Endothelial cell of umbilical vein (primary cell): Measurements from ENCODE around the gene PNKD. TPM values are rescaled to one million over a fixed set of nuclear protein-coding genes. Genes with fewer than 3 reads are reported as not detected.

Source experiments
- BruUV-seq: library from RNA; stranded (reverse); fragments of 400-500 nt; replicated peaks from 2 replicates; lab custom pipeline; 2021; lab: Mats Ljungman, UMichigan
- CTCF ChIA-PET: fragments of 300-600, 350-600 bp; sonication (Branson Sonifier 250); formaldehyde crosslinking; loops from one replicate; lab custom pipeline; 2021; ENCODE audit warnings: antibody characterized with exemption, inconsistent platforms; lab: Charles Lee
- POLR2A ChIA-PET: fragments of 300-600, 350-600 bp; sonication (Branson Sonifier 250); formaldehyde crosslinking; loops from one replicate; lab custom pipeline; 2021; ENCODE audit warnings: antibody characterized with exemption, inconsistent platforms; lab: Charles Lee
- DNase-seq: peaks from one replicate; pipeline ENCODE4 v3.0.0-alpha.2; 2011; ENCODE audit warnings: low read depth, low spot score
- FAIRE-seq: peaks from 2 replicates; lab custom pipeline; 2011; peaks lifted over from hg19 to GRCh38; lab: Jason Lieb, UNC
- H2AFZ ChIP-seq: 2 replicates; pipeline ENCODE4 v1.6.0; 2012; ENCODE audit warnings: low read depth, low read length, control low read depth, inconsistent platforms
- H3K27ac ChIP-seq: 2 replicates; pipeline ENCODE4 v1.5.1; 2011; ENCODE audit warnings: low read depth, mild to moderate bottlenecking, control low read depth, low read length, moderate library complexity; ENCODE audit not compliant: insufficient read depth
- H3K27me3 ChIP-seq, 2 experiments: 2 replicates each; pipeline versions ENCODE4 v1.6.0 to v1.6.1; 2011; ENCODE audit warnings: low read length in 2 of 2, mixed read lengths in 1 of 2; ENCODE audit not compliant: control insufficient read depth in 2 of 2, insufficient read depth in 2 of 2
- H3K36me3 ChIP-seq, 2 experiments: 2 replicates in 1 of 2; 3 replicates in 1 of 2; pipeline ENCODE4 v1.5.1; 2011; ENCODE audit warnings: low read length in 2 of 2, mild to moderate bottlenecking in 1 of 2, moderate library complexity in 1 of 2; ENCODE audit not compliant: control insufficient read depth in 2 of 2, insufficient read depth in 2 of 2; ENCODE audit errors: extremely low read depth in 1 of 2
- H3K4me1 ChIP-seq: 3 replicates; pipeline ENCODE4 v1.5.1; 2011; ENCODE audit warnings: mild to moderate bottlenecking, low read length; ENCODE audit not compliant: control insufficient read depth, insufficient read depth; ENCODE audit errors: extremely low read depth
- H3K4me2 ChIP-seq: 2 replicates; pipeline ENCODE4 v1.6.1; 2011; ENCODE audit warnings: low read length, control low read depth, mixed read lengths; ENCODE audit not compliant: insufficient read depth
- H3K4me3 ChIP-seq, 3 experiments: fragments of 200-600 bp in 1 of 3; sonication (generic), shearing (Covaris generic) in 1 of 3; replicated peaks in 1 of 3; 2 replicates each; pipeline ENCODE4 v1.5.1; 2011 to 2016; ENCODE audit warnings: control low read depth in 3 of 3, low read length in 3 of 3, mild to moderate bottlenecking in 2 of 3, inconsistent platforms in 1 of 3, low read depth in 1 of 3, moderate library complexity in 1 of 3; ENCODE audit not compliant: insufficient read depth in 1 of 3
- H3K79me2 ChIP-seq: 2 replicates; pipeline ENCODE4 v1.6.0; 2012; ENCODE audit warnings: low read length, inconsistent platforms; ENCODE audit not compliant: control insufficient read depth, insufficient read depth
- H3K9ac ChIP-seq: replicated peaks from 2 replicates; pipeline ENCODE3; 2011; ENCODE audit warnings: low read length, control low read depth; ENCODE audit not compliant: insufficient read depth; ENCODE audit errors: extremely low read depth
- H3K9me1 ChIP-seq: replicated peaks from 3 replicates; pipeline ENCODE4 v1.6.0; 2011; ENCODE audit warnings: mild to moderate bottlenecking, low read length; ENCODE audit not compliant: control insufficient read depth, insufficient read depth; ENCODE audit errors: extremely low read depth
- H3K9me3 ChIP-seq: replicated peaks from 2 replicates; pipeline ENCODE4 v1.5.1; 2012; ENCODE audit warnings: low read length, inconsistent platforms; ENCODE audit not compliant: control insufficient read depth, insufficient read depth
- H4K20me1 ChIP-seq: replicated peaks from 2 replicates; pipeline ENCODE3; 2011; ENCODE audit warnings: mild to moderate bottlenecking, low read length; ENCODE audit not compliant: control insufficient read depth, insufficient read depth; ENCODE audit errors: extremely low read depth
- GATA2 ChIP-seq: IDR thresholded peaks from 2 replicates; pipeline ENCODE4 v1.7.0; 2011; ENCODE audit warnings: low read depth, mild to moderate bottlenecking, moderate library complexity, mixed read lengths, low read length; ENCODE audit not compliant: insufficient read length, insufficient read depth
- JUN ChIP-seq: IDR thresholded peaks from 2 replicates; pipeline ENCODE4 v1.6.1; 2011; ENCODE audit warnings: borderline replicate concordance, low read depth; ENCODE audit not compliant: insufficient read length, insufficient read depth
- POLR2A ChIP-seq: IDR thresholded peaks from 2 replicates; pipeline ENCODE4 v1.6.1; 2012; ENCODE audit warnings: low read depth, mild to moderate bottlenecking, control low read depth, low read length
- POLR2AphosphoS5 ChIP-seq: IDR thresholded peaks from 2 replicates; pipeline ENCODE4 v1.6.1; 2012; ENCODE audit warnings: low read depth, mild to moderate bottlenecking, control low read depth, low read length, moderate library complexity; ENCODE audit not compliant: insufficient read depth
- dilution Hi-C: fragments of 300-500 bp; cut with MboI; formaldehyde crosslinking; loops from one replicate; pipeline ENCODE4 v1.15.0; 2019; ENCODE audit warnings: low sequenced_read_pairs; ENCODE audit not compliant: extremely low pct_ligation_motif_present
- intact Hi-C: fragments of 100-400 bp; cut with micrococcal nuclease; formaldehyde crosslinking; loops from one replicate; pipeline ENCODE4 v1.10.0; 2022
- polyA plus RNA-seq, 4 experiments: library from polyadenylated mRNA; depleted of rRNA in 3 of 4; stranded (reverse) in 3 of 4; unstranded in 1 of 4; fragments of >200 nt; gene quantifications; 2 replicates each; pipeline versions ENCODE4 v1.2.1 to v1.2.3, GENCODE V29; 2011 to 2012; ENCODE audit warnings: missing spikeins in 1 of 4
- total RNA-seq: library from RNA; stranded (reverse); gene quantifications from 2 replicates; pipeline ENCODE4 v1.2.3, GENCODE V29; 2021
- TF ChIP-seq, protein P1 (sequence below), 2 donors: IDR thresholded peaks; 1 replicate in 1 of 2; 2 replicates in 1 of 2; pipeline ENCODE4 v1.5.1; 2011; ENCODE audit warnings: low read length in 2 of 2, mild to moderate bottlenecking in 2 of 2, moderate library complexity in 2 of 2, control low read depth in 1 of 2, inconsistent platforms in 1 of 2, low read depth in 1 of 2; ENCODE audit not compliant: insufficient read depth in 1 of 2; ENCODE audit errors: extremely low read depth in 1 of 2
- TF ChIP-seq, protein P2 (sequence below): IDR thresholded peaks from 2 replicates; pipeline ENCODE4 v1.6.1; 2011; ENCODE audit not compliant: insufficient read depth, insufficient read length

The PNKD gene
- total and polyA plus RNA-seq, 2 donors (not counting 3 experiments of a cell fraction or from before 2014, with no cell fraction given): 56.1 to 88.3 TPM

DNA sequence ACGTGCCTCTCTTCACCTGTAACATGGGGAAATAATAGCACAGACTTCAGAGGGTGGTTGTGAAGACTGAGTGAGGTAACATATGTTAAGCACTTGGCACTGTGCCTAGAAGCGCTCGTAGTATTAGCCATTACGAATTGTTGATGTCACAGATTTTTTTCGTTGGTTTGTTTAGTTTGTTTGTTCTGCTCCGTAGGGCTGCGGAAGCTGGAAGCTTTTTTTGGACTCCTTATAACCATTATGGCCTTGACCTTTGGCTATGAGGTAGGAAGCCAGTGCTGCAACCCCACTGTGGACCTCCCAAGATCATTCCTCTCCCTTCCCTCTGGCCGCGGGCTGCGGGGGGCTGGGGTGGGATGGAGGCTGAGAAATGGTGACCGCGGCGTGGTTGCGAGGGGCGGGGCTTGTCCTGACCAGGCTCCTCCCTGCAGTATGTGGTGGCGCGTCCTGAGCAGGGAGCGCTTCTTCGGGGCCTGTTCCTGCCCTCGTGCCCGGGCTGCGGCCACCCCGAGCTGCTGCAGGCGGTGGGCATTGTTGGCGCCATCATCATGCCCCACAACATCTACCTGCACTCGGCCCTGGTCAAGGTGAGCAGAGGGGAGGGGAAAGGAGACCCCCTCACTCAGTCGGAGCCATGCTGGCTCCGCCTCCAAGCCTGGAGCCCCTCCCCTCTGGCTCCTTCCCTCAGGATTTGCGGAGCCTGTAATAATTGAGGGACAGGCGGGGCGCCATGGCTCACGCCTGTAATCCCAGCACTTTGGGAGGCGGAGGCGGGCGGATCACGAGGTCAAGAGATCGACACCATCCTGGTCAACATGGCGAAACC is 117.3 kb downstream of the PNKD start:
- Histone ChIP-seq H3K36me3 (no peaks in the 10 kb centered on the region), H3K79me2 (no peaks in the 10 kb centered on the region), H3K9me1 (no peaks in the 10 kb centered on the region), H2AFZ (peak overlapping the region; percentile 98), H3K9me3 (no peaks in the 10 kb centered on the region), H3K4me1 (peaks cover 3% of the 10 kb centered on the region), H4K20me1 (no peaks in the 10 kb centered on the region), H3K4me2 (peak overlapping the region; percentile 62), H3K9ac (peak overlapping the region; percentile 25), H3K4me3 (peak overlapping the region; percentile 16 to 46 (median 29)), H3K27me3 (peaks cover 0 to 2% of the 10 kb centered on the region in 2 experiments), H3K27ac (no peak overlapping the region)
- TF ChIP-seq JUN (peak; percentile 24), POLR2A (no peak), POLR2AphosphoS5 (peak; percentile 36), GATA2 (no peak)
- TF ChIP-seq, protein P1, sequence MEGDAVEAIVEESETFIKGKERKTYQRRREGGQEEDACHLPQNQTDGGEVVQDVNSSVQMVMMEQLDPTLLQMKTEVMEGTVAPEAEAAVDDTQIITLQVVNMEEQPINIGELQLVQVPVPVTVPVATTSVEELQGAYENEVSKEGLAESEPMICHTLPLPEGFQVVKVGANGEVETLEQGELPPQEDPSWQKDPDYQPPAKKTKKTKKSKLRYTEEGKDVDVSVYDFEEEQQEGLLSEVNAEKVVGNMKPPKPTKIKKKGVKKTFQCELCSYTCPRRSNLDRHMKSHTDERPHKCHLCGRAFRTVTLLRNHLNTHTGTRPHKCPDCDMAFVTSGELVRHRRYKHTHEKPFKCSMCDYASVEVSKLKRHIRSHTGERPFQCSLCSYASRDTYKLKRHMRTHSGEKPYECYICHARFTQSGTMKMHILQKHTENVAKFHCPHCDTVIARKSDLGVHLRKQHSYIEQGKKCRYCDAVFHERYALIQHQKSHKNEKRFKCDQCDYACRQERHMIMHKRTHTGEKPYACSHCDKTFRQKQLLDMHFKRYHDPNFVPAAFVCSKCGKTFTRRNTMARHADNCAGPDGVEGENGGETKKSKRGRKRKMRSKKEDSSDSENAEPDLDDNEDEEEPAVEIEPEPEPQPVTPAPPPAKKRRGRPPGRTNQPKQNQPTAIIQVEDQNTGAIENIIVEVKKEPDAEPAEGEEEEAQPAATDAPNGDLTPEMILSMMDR (IDR thresholded peaks at IDR 0.05; ENCODE audit: extremely low read depth in 1 of 2, insufficient read depth in 1 of 2, low read depth in 1 of 2, low read length in 2 of 2): no peak
- TF ChIP-seq, protein P2, sequence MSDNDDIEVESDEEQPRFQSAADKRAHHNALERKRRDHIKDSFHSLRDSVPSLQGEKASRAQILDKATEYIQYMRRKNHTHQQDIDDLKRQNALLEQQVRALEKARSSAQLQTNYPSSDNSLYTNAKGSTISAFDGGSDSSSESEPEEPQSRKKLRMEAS: peak; percentile 4
- CTCF ChIA-PET: interaction anchor here (0.7 to 1.7 kb wide), 4 partner anchors 9 to 114 kb away, joined by 3 to 6 read pairs (median 4); no protein-coding TSS in a partner anchor
- FAIRE-seq (peak; percentile 89), DNase-seq (peak; percentile 76)
- no TSS peak for BruUV-seq
- POLR2A ChIA-PET: no interaction called here
- intact Hi-C loops (loop anchor here (1.0 to 2.0 kb wide), 2 partner anchors 21 to 31 kb away; partner anchors contain the start of gene CATIP), dilution Hi-C loops (no loop called here)
